DMS114 treated with DMSO at 0.1 percent for 48 hours (cell line): Measurements from ENCODE around the gene SNAI3.

Experiments used
- DNase-seq: peaks from one replicate; lab custom pipeline; 2025; ENCODE audit not compliant: unreplicated experiment; lab: John Stamatoyannopoulos, UW

Gene SNAI3

DNA sequence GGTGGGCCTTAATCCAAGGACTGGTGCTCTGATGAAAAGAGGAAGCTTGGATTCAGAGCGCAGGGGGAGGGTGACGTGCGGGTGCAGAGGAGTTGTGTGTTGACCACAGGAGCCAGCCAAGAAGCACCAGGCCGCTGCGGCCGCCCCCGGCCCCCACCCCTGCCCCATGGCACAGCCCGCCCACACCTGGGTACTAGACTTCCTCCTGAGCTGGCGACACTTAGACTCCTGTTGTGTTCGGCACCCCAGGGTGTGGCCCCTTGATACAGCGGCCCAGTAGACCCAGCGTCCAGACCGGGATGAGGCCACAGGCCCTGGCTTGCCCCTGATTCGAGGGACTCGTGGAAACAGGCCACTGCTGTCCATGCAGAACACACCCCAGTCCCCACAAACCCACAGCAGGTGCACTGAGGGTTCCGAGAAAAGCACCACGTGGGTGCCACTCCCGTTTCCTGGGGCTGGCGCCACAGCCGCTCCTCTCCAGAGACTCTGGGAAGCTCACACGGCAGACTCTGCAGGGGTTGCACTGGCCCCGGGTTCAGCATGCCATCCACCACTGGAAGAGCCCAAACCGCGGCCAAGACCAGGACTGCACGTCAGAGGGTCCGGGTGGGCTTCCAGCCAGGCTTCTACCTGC is 5.7 kb upstream of the SNAI3 start:
- DNase-seq = no peak

DNA sequence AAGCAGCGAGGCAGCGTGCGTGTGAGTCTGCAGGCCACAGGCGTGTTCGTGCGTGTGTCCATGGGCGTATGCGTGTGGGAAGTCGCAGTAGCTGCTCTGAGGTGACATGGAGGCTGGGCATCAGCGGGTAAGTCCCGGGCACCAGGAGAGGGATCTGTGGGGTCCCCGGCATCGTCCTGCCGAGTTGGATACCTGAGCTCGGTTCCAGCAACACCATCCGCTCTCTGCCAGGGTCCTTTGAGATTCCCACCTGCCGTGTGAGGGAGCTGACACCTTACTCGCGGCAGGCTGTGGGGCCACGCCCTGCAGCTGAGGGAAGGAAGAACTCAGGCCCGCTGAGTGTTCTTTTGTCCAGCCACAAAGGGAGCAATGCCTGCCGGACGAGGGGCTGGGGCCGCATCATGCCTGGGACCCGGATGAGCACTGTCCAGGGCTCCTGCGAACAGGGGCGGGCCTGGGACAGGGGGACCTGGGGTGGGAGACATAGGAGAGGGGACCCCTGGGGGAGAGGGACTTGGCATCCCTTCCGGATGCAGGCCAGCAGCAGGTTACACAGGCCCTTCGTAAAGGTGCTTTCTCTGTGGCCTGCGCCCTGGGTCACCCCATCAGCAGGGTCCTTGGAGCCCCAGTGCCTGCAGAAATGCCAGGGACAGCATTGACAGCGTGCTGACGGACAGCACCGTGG is 5.0 kb upstream of the SNAI3 start:
- DNase-seq = no peak

DNA sequence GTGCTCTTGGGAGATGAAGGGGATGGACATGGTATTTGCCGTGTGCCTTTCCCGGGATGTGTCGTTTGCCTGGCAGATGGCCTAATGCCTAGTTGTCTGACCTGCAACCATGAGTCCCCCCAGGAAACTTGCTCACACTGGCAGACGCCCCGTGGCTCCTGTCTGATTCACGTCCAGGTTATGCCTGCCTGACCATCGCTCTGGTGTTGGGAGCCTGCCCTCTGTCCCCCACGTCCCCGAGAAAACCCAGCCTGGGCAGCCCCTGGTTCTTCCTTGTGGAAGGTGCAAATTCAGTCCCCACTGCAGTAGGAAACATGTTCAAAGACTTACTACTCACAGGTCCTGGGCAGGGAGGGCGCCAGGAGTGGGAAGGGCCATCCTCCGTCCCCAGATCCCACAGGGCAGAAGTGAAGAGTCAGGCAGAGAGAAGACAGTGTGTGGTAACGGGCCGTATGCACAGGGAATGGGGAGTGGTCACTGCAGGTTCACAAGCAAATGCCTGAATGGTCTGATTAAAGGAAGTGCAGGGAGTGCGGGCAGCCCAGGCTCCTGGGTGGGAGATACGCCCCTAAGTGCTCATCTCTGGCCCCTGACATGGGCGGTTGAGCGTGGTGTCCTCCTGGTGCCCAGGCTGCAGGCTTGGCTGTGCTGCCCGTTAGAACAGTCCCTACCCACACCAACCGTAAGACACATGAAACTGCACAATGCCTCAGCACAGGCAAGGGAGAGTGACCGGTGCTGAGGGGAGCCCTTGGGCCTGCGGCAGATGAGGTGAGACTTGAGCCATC is 4.2 kb upstream of the SNAI3 start:
- DNase-seq = no peak

DNA sequence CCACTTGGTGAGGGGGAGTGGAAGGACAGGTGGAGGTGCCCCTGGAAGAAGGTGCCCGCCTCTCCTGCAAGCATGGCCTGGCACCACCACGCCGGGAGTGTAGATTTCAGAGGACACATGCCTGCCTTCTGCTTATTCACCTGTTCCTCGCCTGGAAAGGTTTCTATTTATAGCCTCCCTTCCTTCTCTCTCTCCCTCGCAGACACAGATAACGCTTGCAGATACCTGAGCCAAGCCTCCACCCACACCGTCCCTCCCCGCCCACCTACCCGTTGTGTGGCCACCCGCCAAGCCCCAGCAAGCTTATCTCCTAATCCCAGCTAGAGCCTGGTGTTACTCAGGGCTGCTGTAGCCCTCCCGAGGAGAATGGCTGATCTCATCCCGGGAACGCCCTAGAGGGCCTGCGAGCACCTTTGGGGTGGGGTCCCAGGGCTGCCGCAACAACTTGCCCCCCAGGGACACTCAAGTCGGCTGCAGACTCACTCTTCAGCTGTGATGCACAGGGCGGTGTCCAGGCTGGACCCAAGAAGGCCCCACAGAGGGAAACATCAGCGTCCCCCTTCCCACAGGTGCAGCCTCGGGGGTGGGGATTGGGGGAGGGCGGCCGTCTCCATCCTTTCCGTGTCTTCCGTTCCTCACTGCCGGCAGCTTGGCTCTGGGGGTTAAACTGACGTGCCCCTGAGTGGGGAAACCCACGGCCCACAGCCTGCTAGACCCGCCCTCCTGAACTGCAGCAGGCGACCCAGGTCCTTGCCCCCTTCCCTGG is 1.9 kb upstream of the SNAI3 start:
- no peak for DNase-seq

DNA sequence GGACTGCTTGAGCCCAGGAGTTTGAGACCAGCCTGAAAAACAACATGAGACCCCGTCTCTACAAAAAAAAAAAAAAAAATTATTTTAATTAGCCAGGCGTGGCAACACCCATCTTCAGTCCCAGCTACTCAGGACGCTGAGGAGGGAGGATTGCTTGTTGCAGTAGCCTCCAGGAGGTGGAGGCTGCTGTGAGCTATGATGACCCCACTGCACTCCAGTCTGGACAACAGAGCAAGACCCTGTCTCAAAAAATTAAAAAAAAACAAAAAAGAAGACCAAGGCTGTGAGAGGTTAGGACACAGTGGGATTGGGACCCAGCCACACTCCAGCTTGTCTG is 1.3 kb upstream of the SNAI3 start:
- no peak for DNase-seq

DNA sequence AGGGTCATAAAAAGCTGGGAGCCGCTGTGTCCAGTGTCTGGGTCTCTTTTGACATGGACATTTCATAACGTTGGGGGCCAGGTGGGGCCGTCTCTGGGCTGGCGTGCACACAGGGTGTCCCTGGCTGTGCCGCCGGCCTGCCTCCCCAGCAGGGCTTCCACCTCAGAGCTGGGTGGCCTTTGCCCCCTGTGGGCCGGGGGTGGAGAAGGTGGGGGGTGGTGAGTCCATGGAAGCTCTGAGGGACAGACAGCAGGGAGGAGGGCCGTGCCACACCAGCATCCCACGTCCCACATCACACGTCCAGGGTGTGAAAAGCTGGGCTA is 908 bp upstream of the SNAI3 start:
- no peak for DNase-seq

DNA sequence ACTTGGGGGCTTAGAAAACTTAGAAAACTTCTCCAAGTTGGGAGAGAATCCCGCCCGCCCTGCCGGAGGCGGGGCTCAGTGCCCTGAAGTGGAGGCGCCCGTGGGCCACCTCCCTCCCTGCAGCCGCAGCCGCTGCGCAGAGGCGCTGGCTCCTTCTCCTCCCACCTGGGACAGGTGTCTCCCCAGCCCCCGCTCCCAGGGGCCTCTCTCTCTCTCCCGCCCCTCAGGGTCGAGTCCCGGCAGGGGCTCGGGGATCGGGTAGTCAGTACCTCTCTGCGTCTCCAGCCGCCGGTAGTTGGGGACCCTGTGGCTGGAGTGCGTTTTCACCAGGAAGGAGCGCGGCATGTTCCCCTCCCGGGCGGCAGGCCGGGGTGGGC is 257 bp downstream of the SNAI3 start:
- DNase-seq = no peak

DNA sequence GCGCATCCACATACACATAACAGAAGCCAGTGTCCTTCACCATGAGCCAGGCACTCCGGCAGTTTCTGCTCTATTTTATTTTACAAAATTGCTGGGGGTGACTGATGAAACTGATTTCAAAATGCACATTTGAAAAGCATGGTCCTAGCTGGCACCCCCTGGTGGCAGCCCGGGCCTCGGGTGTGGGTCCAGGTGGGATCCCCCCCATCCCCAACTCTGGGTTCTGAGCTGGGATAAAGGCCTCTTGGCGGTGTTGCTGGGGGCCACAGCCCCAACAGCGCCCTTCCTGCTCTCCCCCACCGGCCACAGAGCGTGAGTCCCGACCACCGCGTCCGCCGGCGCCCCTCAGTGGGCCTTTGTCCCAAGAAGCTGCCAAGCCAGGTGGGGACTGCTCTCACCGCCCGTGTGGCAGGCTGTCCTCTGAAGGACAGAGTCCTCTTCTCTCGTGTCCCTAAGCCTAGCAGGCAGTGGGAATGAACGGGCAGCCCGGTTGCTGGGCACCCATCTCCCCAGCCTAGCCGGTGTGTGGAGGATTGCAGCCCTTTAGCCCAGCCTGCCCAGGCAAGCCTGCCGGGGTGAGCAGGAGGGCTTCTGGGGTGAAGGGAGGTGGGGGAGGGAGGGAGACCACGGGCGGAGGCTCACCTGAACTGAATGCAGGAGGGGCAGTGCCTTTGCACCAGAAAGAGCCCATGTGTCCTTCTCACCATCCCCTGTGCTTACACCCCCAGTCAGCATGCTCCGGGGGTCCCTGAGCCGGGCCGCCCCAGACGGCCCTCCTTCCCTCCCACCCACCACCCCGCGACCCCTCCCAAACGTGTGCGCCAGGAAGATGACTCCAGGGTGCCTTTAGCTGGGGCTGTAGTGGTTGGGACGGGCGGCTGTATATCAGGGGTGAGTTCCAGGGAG is 898 bp downstream of the SNAI3 start:
- DNase-seq = no peak

DNA sequence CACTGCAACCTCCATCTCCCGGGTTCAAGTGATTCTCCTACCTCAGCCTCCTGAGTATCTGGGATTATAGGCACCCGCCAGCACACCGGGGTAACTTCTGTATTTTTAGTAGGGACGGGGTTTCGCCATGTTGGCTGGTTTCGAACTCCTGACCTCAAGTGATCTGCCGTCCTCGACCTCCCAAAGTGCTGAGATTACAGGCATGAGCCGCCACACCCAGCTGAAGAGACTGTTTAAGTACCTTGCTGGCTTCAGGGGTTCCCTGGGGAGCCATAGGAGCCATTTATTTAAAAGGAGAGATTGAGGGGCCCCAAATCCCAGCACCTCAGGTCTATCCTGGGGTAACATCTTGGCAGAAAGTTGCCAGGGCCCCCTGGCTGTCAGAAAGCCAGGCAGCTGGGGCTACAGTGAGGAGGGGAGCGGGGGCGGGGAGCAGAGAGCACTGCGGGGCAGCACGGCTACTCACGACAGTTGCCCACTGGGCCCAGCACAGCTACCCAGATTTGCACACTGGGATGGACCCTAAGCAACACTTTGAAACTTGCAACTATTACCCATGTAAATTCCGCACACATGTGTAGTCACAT is 1.6 kb downstream of the SNAI3 start:
- DNase-seq = no peak

DNA sequence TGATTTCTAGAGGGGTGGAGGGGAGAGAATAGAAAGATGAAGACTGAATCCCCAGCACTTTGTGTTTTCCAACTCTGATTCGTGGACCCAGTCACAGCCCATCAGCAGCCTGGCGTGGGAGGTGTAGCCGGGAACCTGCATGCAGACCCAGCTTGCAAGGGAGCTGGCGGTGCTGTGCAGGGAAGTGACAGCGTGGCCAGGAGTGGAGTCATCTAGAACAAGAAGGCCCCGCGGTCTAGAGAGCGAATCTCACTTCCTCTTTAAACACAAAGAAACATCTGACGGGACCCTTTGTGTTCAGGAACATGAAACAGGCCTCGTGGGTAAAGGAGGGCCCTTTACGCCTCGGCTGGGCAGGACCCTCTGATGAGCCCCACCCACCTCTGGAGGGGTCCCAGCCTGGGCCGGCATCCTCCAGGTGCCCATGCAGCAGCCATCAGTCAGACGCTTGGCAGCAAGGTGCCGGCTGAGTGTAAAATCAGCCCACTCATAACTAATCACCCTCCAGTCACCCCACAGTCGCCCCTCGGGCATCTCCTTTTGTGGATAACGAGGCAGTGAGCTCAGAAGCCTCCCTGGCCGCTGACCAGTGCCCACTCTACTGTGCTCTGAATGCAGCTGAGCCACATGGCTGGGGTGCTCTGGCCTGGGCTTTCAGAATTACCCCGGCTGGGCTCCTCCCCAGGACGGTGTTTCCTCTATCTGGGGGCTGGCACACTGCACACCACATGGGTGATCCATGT is 4.4 kb downstream of the SNAI3 start:
- DNase-seq = no peak

DNA sequence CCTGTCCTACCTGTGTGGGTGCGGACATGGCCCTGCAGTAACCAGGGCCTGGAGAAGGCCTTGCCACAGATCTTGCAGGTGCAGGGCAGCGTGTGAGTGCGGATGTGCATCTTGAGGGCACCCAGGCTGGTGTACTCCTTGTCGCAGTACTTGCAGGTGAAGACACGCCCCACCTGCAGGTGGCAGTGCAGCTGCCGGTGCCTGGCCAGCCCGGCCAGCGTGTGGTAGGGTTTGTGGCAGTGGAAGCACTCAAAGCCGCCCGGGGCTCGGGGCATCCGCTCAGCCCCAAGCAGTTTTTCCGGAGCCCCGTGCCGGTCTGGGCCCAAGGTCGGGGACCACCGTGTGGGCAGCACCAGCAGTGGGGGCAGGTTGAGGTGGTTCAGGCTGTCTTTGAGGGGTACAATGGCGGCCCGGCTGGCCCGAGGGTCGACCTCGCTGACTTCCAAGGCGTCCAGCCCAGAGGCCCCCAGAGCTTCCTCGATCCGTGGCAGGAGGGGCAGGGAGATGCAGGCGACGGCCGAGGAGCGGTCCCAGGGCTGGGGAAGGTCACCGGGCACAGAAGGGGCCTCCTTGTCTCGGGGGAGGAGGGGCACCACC is 5.1 kb downstream of the SNAI3 start:
- DNase-seq = no peak

DNA sequence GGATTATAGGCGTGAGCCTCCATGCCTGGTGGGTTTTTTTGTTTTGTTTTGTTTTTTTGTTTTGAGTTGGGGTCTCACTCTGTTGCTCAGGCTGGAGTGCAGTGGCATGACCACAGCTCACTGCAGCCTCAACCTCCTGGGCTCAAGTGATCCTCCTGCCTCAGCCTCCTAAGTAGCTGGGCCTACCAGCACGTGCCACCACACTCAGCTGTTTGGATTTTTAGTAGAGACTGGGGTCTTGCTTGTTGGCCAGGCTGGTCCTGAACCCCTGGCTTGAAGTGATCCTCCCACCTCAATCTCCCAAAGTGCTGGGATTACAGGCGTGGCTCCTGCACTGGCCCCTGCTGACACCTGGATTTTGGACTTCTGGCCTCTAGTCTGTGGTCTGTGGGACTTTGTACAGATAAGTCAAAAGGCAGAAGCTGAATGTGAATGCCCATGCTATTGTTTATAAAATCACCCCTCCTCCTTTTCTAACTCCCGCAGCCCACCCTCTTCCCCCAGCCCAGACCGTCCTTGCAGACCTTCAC is 5.7 kb downstream of the SNAI3 start:
- DNase-seq = no peak

DNA sequence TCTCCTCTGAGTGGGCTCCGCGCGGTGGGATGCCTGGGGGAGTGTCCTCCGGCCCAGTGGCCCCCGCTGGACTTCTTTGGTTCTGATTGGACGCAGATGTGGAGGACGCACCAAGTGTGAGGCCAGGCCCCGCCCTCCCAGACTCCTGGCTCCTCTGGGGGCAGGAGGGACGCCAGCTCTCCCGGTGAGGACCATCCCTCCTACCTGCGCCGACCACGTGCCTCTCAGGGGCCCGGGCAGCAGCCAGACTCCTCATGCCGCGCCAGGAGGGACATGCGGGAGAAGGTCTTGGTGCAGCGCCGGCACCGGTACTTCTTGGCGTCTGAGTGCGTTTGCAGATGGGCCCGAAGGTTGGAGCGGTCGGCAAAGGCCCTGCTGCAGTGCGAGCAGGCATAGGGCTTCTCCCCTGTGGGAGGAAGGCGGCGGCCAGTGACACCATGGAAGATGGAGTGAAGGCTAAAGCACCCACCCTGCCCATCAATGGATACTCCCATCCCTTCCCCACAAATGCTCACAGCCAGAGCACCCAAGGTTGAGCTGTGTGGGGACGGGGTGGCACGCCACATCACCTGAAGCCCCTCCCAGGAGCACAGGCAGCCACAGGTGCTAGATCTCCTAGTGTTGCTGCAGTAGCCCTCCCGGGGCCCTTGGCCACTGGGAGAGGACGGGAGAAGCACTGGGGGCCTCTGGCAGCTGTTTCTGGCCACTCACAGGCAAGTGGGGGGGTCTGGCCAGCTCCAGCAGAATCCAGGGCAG is 7.9 kb downstream of the SNAI3 start:
- no peak for DNase-seq

DNA sequence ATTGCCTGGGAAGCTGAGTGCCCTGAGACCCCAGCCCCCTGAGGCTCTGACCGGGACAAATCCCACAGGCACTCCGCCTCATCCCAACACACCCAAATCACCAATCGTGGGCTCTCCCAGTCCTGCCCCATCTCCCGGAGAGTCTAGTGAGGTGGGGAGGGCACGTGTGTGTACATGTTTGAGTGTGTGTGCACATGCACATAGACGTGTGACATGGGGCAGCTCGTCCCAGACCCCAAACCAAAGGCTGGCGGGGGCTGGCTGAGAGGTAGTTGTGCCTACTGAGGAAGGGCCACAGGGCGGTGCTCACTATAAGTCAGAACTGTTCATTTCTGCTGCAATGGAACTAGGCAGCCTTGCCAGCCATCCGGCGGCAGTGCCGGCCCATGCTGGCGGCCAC is 8.6 kb downstream of the SNAI3 start:
- DNase-seq = no peak

DNA sequence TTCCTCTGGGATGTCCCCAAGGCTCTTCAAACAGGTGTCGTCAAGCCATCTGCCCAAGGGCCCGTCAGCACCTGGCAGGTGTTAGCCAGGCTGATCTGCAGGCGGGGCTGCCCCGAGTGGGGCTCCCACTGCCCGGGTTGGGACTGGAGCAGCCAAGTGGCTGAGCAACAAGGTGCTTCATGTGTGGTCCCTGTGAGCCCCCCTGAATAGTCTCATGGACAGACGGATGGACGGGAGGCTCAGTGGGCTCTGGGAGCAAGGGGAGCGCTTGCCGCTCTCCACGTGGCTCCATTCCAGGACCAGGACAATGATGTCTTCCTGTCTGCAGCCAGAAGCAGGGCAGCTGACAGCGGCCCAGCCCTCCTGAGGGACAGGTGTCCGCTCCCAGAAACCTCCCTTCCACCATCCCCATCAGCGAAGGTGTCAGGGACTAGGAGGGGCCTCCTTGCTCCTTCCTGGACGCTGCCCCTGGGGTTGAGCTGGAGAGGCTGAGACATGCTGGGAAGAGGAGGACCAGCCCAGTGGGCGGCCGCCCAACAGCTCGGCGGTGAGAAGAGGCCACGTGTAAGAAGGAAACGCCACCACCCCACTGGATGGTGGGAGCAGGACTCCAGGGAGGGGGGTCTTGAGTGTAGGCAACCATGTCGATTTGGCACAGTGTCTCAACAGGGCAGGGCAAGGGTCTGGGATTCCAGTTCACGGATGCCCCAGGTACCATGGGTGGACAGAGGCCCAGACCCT is 9.6 kb downstream of the SNAI3 start:
- no peak for DNase-seq

DNA sequence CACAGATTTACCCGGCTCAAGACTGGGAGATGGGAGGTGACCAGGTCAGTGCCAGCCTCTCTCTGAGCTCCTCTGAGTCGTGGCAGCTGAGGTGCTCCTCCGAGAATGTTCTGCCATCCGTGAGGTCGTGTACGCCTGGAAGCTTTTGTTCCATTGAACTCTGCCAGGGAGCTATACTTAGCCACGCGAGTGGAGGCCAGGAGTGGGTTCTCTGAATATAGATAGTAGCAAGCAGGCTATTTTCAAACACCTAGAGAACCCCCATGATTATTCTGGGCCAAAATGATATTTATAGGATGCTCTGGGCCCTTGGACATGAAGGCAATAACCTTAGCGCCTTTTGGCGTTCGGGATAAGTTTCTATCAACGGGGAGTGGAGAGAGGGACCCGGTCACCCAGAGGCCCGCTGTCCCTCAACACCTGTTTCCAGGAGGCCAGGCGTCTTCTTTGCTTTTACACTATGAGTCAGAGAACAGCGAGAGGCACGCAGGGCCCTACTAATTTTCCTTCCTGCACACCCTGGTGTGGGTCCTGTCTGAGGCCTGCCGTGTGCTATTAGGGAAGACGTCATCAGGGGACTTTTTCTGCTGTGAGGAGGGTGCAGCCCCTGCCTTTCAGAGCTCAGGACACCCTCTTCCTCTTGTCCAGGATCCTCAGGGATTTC is 12.5 kb downstream of the SNAI3 start:
- no peak for DNase-seq

DNA sequence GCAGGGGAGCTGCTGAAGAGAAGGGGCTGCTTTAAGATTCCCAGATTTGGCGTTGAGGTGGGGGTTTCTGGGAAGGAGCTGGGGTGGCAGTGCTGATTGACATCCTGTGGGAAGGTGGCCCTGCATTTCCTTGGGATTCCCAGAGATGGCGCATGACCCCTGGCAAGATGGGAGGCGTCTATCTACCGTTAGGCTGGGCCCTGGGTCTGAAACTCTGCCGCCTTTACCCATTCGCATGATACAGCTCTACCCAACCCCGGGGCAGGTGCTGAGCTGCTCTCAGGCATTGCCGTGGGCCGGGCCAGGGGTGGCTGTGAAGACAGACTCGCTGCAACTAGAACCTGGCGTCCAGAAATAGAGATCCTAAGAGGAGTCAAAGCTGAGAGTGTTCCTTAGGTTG is 13.5 kb downstream of the SNAI3 start:
- no peak for DNase-seq
